K562 (cell line): ENCODE measurements around the gene TLE7. TPM values are rescaled to one million over a fixed set of nuclear protein-coding genes. Genes with fewer than 3 reads are reported as not detected.

ENCODE experiments used
- ATAC-seq: fragments of 200-7000 bp; cut with Tn5 transposase; 3 replicates; pipeline ENCODE4 v1.9.1; 2020; ENCODE audit warnings: moderate library complexity
- BruUV-seq: library from RNA; stranded (reverse); fragments of 400-500 nt; replicated peaks from 2 replicates; lab custom pipeline; 2021; lab: Mats Ljungman, UMichigan
- CTCF ChIA-PET: fragments of 300-600 bp; formaldehyde crosslinking; extraction: SDS; loops from one replicate; lab custom pipeline; 2021; ENCODE audit warnings: low intra/inter-chr PET ratio; lab: Yijun Ruan, JAX
- POLR2A ChIA-PET: fragments of 300-600, 350-650 bp; sonication (Branson Sonifier 250); formaldehyde crosslinking; extraction: SDS; loops from one replicate; lab custom pipeline; 2021; ENCODE audit warnings: antibody characterized with exemption, inconsistent platforms; lab: Yijun Ruan, JAX
- DNase-seq, 4 experiments: peaks; one replicate each; pipeline versions ENCODE4 v3.0.0 to v3.0.0-alpha.2; 2011 to 2018; ENCODE audit warnings: low spot score in 3 of 4, mixed read lengths in 3 of 4; ENCODE audit errors: extremely low read depth in 1 of 4
- FAIRE-seq: peaks from 2 replicates; lab custom pipeline; 2011; peaks lifted over from hg19 to GRCh38; lab: Jason Lieb, UNC
- H2AFZ ChIP-seq: 2 replicates; pipeline ENCODE4 v1.6.0; 2011; ENCODE audit warnings: low read depth, low read length, control low read depth, inconsistent platforms
- H3K27ac ChIP-seq: fragments of 200-600 bp; 3 replicates; pipeline ENCODE4 v1.8.0; 2011; ENCODE audit warnings: low read depth, mild to moderate bottlenecking, control low read depth, inconsistent platforms, low read length, moderate library complexity, mixed read lengths; ENCODE audit errors: extremely low read depth
- H3K27me3 ChIP-seq, 2 experiments: fragments of 300-600 bp in 1 of 2; 2 replicates in 1 of 2; 3 replicates in 1 of 2; pipeline versions ENCODE4 v1.6.0 to v1.8.0; 2011; ENCODE audit warnings: inconsistent platforms in 2 of 2, low read length in 2 of 2, mild to moderate bottlenecking in 1 of 2, mixed read lengths in 1 of 2, moderate library complexity in 1 of 2; ENCODE audit not compliant: control insufficient read depth in 2 of 2, insufficient read depth in 2 of 2
- H3K36me3 ChIP-seq: fragments of 300-600 bp; 3 replicates; pipeline ENCODE4 v1.8.0; 2011; ENCODE audit warnings: mild to moderate bottlenecking, low read length, inconsistent platforms; ENCODE audit not compliant: control insufficient read depth, insufficient read depth
- H3K4me1 ChIP-seq, 2 experiments: fragments of 200-600 bp in 1 of 2; replicated peaks in 1 of 2; 2 replicates in 1 of 2; 3 replicates in 1 of 2; pipeline versions ENCODE4 v1.5.1 to v1.8.0; 2011; ENCODE audit warnings: inconsistent platforms in 2 of 2, low read length in 2 of 2, mild to moderate bottlenecking in 1 of 2, mixed read lengths in 1 of 2, moderate library complexity in 1 of 2; ENCODE audit not compliant: control insufficient read depth in 2 of 2, insufficient read depth in 2 of 2
- H3K4me2 ChIP-seq: 2 replicates; pipeline ENCODE4 v1.6.1; 2011; ENCODE audit warnings: low read length, control low read depth, inconsistent platforms, mixed read lengths; ENCODE audit not compliant: insufficient read depth
- H3K4me3 ChIP-seq: fragments of 200-600 bp; sonication (generic), shearing (Covaris generic); 2 replicates; pipeline ENCODE4 v1.5.1; 2016; ENCODE audit warnings: control low read depth, inconsistent platforms
- H3K79me2 ChIP-seq: fragments of 200-600 bp; 3 replicates; pipeline ENCODE4 v1.8.0; 2011; ENCODE audit warnings: low read length, inconsistent platforms; ENCODE audit not compliant: control insufficient read depth, insufficient read depth
- H3K9ac ChIP-seq, 2 experiments: 2 replicates each; pipeline versions ENCODE4 v1.6.0 to v1.6.1; 2011; ENCODE audit warnings: low read depth in 2 of 2, low read length in 2 of 2, control low read depth in 1 of 2, inconsistent platforms in 1 of 2, mild to moderate bottlenecking in 1 of 2, mixed read lengths in 1 of 2; ENCODE audit not compliant: insufficient read depth in 1 of 2
- H3K9me1 ChIP-seq: one replicate; pipeline ENCODE4 v1.6.0; 2011; ENCODE audit warnings: inconsistent platforms, mild to moderate bottlenecking, low read length, moderate library complexity; ENCODE audit not compliant: control insufficient read depth, insufficient read depth
- H3K9me3 ChIP-seq: replicated peaks from 2 replicates; pipeline ENCODE4 v1.5.1; 2011; ENCODE audit warnings: low read depth, low read length, inconsistent platforms; ENCODE audit not compliant: control insufficient read depth, insufficient read depth
- H4K20me1 ChIP-seq: replicated peaks from 2 replicates; pipeline ENCODE4 v1.6.1; 2011; ENCODE audit warnings: low read length, inconsistent platforms, mixed read lengths; ENCODE audit not compliant: control insufficient read depth, insufficient read depth
- CBX3 ChIP-seq, 2 experiments: IDR thresholded peaks; 1 replicate in 1 of 2; 2 replicates in 1 of 2; pipeline ENCODE4 v1.6.1; 2012; ENCODE audit warnings: inconsistent platforms in 2 of 2, low read length in 2 of 2, borderline replicate concordance in 1 of 2, control low read depth in 1 of 2
- ZNF507 ChIP-seq: conservative IDR thresholded peaks from 2 replicates; pipeline ENCODE4 v1.6.1; 2017; ENCODE audit warnings: missing genetic modification characterization, missing compliant biosample characterization
- in situ Hi-C: fragments of 300-500 bp; cut with MboI; formaldehyde crosslinking; loops from 4 replicates; pipeline ENCODE4 v1.15.0; 2018; ENCODE audit warnings: inconsistent platforms, mixed read lengths
- intact Hi-C: fragments of 100-400 bp; cut with micrococcal nuclease; formaldehyde crosslinking; loops from 2 replicates; pipeline ENCODE4 v1.14.2; 2022
- polyA plus RNA-seq, 8 experiments: library from polyadenylated mRNA; depleted of rRNA in 4 of 8; stranded (reverse) in 5 of 8; unstranded in 3 of 8; fragments of >200 nt; fragmentation: Nextera tagmentation in 2 of 8; fragmentation: Illumina TruSeq in 1 of 8; extraction: Ambion mirVana in 2 of 8; extraction: Trizol in 1 of 8; gene quantifications; 2 replicates each; pipeline versions ENCODE4 v1.2.1 to v1.2.3, GENCODE V29; 2011 to 2014; ENCODE audit warnings: inconsistent platforms in 1 of 8, missing spikeins in 1 of 8
- total RNA-seq, 7 experiments: library from RNA; depleted of rRNA in 6 of 7; stranded (reverse); fragments of >200 nt in 6 of 7; fragmentation: Illumina TruSeq in 2 of 7; extraction: Trizol in 2 of 7; gene quantifications; 2 replicates each; pipeline versions ENCODE4 v1.2.1 to v1.2.3, GENCODE V29; 2011 to 2021; ENCODE audit warnings: low replicate concordance in 1 of 7
- TF ChIP-seq, protein P1 (sequence below): IDR thresholded peaks from 2 replicates; pipeline ENCODE4 v1.6.1; 2016; ENCODE audit warnings: missing genetic modification characterization, missing compliant biosample characterization

TLE7 gene
- total and polyA plus RNA-seq, 9 of the 15 experiments (the other 6 are each of a cell fraction or from before 2014, with no cell fraction given) = not detected

DNA sequence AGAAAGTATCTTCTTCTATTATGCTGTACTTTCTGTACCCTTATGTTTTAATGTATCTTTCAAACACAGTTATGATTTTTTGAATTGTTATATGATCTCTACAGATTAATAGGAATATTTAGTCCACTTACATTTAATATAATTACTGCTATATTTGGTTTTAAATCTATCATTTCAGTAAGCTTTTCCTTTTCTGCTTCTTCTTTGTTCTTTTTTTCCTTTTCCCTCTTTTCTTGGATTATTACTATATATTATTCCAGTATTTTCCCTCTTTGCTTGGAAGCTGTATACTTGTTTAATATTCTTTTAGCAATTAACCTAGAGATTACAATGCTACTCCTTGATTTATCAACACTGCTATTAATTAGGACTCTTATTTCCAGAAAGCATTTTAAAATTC, 13.5 kb downstream of the TLE7 start:
- in situ Hi-C loops = loop anchor here (10.0 kb wide), 1 partner anchor 156 kb away; no protein-coding TSS in a partner anchor
- Histone ChIP-seq H3K27ac (no peak overlapping the region), H3K9me3 (no peaks in the 10 kb centered on the region), H3K4me3 (no peak overlapping the region), H3K9ac (no peak overlapping the region), H3K9me1 (peaks cover 3% of the 10 kb centered on the region), H3K36me3 (no peaks in the 10 kb centered on the region), H2AFZ (no peak overlapping the region), H3K79me2 (no peaks in the 10 kb centered on the region), H3K27me3 (peaks cover 17 to 65% of the 10 kb centered on the region in 2 experiments; a peak in 4 of 5 replicates), H3K4me2 (no peak overlapping the region), H4K20me1 (peaks cover 8% of the 10 kb centered on the region; the same call in 1 of the 2 replicates), H3K4me1 (peaks cover 18 to 21% of the 10 kb centered on the region in 2 experiments; a peak in 4 of 5 replicates)
- intact Hi-C loops = no loop called here
- POLR2A ChIA-PET = no interaction called here
- FAIRE-seq (no peak), ATAC-seq (no peak), DNase-seq (no peak)
- no TSS peak for BruUV-seq
- TF ChIP-seq, protein P1, sequence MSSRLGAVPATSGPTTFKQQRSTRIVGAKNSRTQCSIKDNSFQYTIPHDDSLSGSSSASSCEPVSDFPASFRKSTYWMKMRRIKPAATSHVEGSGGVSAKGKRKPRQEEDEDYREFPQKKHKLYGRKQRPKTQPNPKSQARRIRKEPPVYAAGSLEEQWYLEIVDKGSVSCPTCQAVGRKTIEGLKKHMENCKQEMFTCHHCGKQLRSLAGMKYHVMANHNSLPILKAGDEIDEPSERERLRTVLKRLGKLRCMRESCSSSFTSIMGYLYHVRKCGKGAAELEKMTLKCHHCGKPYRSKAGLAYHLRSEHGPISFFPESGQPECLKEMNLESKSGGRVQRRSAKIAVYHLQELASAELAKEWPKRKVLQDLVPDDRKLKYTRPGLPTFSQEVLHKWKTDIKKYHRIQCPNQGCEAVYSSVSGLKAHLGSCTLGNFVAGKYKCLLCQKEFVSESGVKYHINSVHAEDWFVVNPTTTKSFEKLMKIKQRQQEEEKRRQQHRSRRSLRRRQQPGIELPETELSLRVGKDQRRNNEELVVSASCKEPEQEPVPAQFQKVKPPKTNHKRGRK = peak; percentile 90
- TF ChIP-seq ZNF507 (tag) = peak; percentile 74
- TF ChIP-seq CBX3 (IDR thresholded peaks at IDR 0.05; ENCODE audit: borderline replicate concordance in 1 of 2, low read length in 2 of 2) = no peak
- CTCF ChIA-PET = no interaction called here
